GM10847 (cell line): ENCODE measurements around the gene NRM.
A peak's percentile ranks its signal among the peaks of the same experiment; 100 is the strongest.

ENCODE experiments used
- POLR2A ChIP-seq: IDR thresholded peaks from 2 replicates; pipeline ENCODE4 v1.6.1; 2011; ENCODE audit not compliant: insufficient read length; ENCODE audit errors: extremely low read depth

The NRM gene

DNA sequence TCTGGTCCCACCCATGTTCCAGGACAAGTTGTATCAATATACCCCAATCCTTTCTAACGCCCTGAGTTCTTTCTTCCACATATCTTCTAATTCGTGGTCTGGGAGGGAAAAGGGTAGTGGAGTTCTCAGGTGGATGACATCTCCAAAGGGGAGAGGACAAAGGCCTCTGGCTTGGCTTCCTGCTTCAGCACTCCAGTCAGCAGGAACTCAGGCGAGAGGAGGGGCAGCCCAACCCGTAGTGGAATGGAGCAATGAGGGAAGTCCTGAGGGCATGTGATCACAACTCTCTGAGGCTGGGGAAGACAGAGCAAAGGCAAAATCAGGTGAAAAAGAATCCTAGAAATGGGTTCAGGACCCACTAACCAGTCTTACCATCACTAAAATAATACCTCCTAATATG is 9.6 kb upstream of the NRM start:
- no peak for TF ChIP-seq POLR2A

DNA sequence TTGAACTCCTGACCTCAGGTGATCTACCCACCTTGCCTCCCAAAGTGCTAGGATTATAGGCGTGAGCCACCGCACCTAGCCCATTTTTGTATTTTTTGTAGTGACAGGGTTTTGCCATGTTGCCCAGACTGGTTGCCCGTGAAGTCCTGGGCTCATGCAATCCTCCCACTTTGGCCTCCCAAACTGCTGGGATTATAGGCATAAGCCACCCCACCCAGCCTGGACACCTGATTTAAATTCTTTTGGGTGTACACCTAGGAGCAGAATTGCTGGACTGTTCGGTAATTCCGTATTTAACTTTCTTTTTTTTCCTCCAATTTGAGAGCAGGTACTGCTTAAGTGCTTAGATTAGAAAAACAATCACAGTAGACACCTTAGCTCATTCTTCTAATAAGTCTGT is 5.6 kb upstream of the NRM start:
- no peak for TF ChIP-seq POLR2A

DNA sequence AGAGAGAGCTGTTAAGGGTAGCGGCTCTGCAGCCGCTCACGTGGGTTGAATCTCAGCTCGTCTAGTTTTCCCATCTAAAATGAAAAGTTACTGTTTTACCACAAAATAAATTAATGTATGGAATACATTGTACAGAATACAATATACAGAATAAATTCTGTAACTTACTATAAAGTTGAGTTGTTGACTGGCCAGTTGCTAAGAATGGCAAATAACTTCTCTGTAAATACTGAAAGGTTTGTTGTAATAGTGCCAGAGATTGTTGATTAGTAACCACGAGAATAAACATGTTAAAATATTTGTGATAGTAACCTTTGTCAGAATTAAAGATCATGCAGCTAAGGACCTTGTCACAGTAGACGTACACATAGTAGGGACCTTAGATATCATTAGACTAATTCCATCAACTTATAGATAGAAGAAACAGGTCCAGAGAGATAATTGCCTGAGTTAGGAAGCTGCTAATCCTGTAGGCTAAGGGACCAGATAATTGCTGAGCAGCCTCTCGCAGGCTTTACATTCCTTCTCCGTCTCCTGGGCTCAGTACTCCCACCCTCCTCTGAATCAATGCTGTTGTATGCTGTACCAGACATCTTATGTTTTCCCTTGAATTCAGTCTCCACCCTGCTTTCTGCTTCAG is 544 bp upstream of the NRM start:
- TF ChIP-seq POLR2A = no peak

DNA sequence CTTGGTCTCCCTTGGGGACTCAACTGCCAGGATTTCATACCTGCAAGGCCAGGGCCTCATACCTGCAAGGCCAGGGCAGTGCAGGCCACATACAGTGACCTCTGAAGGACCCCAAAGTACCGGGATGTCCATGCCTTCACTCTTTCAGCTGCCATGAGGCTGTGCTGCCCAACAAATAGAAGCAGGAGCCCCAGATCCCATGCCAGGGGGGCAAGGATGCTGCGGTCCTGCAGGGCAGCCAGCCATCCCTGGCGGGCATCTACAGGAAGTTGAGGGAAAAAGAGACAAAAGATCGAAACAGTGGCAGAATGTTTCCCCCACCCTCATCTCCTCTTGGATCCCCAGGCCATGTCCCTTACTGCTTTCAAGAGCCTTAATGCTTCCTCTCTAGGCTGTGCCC is 799 bp downstream of the NRM start:
- no peak for TF ChIP-seq POLR2A

DNA sequence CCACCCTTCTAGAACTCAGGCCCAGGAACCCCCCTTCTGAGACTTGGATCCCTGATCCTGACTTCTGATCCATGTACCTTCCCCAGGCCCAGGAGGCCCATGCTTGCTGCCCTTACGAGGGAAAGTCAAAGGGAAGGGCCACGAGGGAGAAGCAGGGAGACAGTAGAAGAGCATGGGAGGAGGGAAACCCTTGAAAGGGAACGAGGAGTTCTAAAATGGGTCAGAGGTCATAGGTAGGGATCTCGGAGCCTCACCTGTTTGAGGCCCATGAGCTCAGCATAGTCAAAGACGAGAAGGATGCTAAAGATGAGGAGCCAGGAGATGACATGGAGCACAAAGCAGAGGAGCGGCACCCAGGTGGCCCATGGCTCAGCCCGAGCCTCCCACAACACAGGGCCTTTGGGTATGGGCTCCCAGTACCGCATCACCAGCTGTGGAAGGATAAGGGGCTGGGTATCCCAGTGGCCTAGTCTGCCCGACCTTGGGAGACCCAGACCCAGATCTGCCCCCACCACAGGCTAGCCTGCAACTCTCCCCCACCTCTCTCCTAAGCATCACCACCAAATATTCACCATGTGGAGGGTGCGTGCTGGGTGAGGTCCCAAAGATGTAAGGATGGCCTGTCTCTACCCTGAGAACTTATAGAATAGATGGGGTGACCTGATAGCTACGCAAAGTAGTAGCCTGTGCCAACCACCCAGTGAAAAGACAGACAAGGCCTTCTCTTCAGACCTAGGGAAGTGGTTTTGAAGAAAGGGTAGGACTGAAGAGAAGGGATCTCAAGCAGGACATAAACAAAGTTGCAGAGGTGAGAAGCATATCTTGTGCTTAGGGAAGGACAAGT is 1.5 kb downstream of the NRM start:
- TF ChIP-seq POLR2A = no peak

DNA sequence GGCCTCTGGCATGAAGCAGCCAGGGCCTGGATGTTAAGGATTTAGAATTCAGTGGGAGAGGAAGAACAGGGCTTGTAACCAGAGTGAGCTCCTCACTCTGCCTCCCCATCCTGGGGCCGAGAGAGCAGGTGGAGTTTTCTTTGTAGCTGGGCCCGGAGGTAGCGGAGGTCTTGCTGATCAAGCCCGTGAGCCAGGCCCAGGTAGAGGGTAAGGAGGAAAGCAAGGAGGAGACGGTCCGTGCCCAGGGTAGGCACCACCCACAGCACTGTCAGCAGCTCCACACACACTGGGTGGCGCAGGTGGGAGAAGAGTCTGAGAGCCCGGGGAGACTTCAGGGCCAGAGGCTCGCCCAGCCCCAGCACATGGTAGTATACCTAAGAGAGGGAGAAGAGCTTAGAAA is 2.2 kb downstream of the NRM start:
- TF ChIP-seq POLR2A = no peak

DNA sequence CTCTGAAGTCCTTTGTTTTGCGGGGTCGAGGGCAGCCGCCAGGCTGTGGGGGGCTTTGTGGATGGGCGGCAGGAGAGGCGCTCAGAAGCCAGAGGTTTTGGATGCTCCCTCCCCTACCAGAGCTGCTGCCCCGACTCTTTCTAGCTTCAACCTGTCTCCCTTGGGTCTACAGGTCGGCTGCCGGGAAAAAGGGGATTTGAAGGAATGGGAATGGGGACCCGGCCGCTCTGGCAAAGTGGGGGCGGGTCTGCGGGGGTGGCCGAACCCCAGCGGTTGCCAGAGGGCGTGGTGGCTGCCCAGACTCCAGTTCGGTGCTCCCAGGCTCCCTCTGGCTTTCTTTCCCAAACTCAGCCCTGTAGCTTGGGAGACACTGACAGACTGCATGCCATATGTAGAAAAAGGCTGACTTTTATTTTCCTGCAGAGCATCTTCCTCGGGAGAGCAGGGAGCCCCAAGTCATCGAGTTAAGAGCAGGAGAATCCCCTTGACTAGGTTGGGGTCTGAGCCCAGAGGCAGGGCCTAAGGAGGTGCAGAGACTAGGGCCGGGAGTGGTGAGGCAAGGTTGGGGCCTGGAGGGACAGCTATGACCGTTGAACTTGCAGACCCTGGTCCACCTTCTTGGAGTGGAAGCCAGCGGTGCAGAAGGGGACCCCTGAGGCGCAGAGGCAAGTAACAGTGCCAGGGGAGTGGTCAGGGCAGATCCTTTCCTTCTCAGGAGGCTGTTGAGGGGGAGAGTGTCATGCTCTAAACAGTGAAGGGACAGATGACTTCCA is 2.9 kb downstream of the NRM start:
- TF ChIP-seq POLR2A = peak; percentile 31

DNA sequence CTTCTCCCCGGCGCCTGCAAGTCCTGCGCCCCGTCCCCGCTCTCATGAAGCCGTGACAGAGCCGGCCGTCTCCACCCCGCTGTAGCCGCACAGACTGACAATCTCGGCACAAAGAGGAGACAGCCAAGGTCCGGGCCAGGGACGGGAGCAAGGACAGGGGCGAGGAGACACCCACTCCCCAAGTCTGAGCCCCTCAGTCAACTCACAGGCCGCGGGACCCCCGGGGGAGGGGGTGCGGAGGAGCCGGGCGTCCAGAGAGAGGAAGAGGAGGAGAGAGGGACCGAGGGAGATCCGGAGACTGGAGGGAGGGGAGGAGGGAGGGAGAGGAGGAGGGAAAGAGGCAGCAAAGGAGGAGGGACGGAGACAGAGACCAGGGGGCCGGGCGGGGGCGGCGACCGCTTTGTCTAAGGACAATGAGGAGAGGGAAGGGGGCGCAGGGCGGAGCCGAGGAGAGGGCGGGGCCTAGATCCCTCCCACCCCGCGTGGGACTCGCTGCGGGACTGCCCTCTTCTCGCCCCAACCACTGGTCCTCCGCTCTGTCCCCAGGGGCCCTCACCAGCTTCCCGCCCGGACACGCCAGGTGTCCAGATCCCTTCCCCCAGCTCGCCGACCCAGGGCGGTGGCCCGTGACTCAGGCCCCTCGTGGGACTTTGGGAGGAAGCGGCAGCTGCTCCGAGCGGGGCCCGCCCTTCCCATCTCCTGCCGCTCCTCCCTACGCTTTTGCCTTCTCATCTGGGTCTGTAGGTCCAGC is 3.7 kb downstream of the NRM start:
- peak; percentile 5 for TF ChIP-seq POLR2A

DNA sequence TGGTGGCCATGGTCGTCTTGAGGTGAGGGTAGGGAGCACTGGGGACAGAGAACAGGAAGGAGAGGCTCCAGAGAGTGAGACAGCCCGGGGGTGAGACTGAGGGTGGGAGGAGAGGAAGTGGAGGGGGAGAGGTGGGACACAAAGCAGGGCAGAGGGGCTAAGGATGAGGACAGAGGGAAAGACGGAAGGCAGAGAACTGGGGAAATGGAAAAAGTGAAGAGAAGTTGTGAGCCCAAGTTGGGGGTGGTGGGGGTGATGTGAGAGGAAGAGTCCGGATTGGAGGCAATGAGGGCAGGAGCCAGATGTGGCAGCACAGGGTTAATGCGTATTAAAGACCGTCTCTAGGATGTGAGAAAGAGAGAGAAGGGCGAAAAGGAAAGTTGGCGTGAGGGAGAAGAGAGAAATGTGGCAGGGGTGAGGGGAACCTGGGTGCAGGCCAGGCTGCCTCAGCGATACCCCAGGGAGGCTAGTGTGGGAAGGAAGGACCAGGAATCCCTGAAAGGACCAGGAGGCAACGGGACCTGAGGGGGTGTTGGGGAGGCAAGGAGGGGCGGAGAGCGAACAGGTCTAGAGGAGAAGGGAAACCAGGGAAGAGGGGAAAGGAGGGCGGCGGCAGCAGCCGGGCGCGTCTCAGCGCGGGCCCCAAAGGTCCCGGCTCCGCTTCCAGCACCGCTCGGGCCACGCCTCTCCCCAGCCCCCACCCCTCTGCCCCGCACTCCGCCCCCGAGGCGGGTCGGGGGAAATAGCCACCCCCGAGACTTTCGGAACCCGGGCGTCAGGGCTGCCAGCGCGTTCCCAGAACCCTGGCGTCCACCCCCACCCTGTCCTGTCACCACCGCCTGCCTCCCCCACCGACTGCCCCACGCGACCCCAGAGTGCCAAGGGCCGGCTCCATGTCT is 4.5 kb downstream of the NRM start, which contains the start of gene PPP1R18:
Gene PPP1R18 (minus strand): TSS at position 637 of the 899 bp plus-strand sequence. CDS start 627 bp downstream, at position 10.
- TF ChIP-seq POLR2A = peak; percentile 31

DNA sequence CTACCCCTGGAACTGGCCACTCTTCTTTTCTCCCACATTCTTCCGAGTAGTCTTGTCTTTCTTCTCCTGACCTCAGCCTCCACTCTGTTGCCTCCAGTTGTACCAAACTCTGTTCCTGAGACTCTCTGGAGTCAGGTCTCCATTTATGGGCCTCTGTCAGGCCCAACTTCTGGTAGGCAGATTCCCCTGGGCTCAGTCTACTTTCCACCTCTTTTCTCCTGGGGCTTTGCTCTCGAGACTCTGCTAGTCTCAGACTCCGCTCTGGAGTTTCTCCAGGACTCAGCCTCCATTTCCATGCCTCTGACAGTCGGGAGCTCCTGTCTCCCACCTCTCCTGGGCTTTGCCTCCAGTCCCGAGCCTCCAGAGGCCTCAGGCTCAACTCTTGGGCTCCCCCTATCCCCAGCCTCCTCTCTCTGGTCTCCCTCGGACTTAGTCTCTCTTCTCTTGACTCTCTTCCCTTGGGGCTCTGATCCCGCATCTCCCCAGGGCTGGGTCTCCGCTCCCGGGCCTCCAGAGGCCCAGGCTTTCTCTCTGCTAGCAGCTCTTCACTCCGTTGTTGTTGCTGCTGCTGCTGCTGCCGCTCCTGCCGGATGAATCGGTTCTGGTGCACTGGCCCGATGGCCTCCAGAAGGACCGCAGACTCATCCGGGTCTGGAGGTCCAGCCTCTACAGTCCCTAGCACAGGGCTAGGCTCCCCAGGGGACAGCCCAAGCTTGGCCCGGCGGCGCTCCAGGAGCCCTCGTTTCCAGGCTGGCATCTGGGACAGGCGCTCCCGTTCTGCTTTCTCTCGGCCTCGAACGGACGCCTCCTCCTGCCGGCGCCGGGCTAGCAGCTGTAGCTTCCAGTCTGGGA is 5.4 kb downstream of the NRM start:
- TF ChIP-seq POLR2A = no peak

DNA sequence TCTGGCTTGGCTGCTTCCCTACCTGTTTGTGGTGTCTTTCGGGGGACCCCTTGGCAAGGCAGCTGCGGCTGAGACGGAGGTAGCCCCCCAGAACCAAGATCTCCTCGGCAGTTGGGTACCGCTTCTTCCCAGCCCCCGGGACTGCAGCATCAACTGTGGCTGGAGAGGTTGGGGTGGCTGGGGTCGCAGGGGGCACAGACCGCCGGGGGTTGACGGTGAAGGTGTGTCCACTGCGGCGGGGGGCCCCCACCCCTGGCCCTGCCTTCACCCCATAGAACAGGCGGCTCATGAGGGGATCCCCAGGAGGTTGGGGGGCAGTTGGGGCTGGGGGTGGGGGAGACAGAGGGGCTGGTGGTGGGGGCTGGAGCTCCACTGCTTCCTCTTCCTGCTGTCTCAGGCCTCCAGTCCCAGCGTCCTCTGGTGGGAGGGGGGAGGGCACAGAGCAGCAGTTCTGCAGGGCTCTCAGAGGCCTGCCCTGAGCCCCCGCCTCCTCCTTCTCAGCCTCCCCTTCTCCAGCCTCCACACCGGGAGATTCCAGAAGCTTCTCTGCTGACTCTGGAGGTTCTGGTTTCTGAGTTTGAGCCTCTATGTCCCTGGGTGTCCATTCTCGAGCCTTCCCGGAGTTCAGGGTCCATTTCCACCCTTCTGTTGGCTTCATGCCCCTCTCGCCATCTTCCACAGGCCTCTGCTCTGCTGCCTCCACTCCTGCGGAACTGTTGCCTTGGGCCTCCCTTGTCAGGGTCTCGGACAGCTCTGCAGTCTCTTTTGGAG is 6.2 kb downstream of the NRM start:
- peak; percentile 21 for TF ChIP-seq POLR2A

DNA sequence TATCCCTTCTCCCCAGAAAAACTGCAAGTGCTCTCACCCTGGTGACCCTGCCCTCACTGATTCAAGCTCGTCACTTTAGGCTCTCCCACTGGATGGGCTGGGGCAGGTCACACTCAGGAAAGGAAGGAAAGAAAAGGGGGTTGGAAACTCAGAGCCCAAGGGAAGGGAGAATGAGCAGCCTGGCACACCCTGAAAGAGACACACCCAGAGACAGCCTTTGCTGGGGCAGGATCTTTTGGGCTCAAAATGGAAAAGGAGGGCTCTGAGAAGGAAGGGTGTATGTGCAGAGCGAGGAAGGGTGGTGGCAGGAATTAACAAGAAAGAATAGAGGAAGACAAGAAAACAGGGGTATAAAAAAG is 6.8 kb downstream of the NRM start:
- no peak for TF ChIP-seq POLR2A
